Smooth muscle cell (in vitro differentiated cells): ENCODE results near the gene ACSS2. TPM values are rescaled to one million over a fixed set of nuclear protein-coding genes. Genes with fewer than 3 reads are reported as not detected.

Source experiments
- DNase-seq: peaks from one replicate; lab custom pipeline; 2025; ENCODE audit not compliant: unreplicated experiment; lab: John Stamatoyannopoulos, UW
- H2AFZ ChIP-seq: fragments of 200-600 bp; sonication (generic); 2 replicates; pipeline ENCODE4 v1.6.0; 2016; ENCODE audit warnings: antibody characterized with exemption, low read depth, mild to moderate bottlenecking
- H3F3A ChIP-seq: fragments of 200-600 bp; sonication (generic); 2 replicates; pipeline ENCODE4 v1.6.0; 2017; ENCODE audit warnings: antibody characterized with exemption, low read depth
- H3K27ac ChIP-seq: fragments of 200-600 bp; sonication (generic); 2 replicates; pipeline ENCODE4 v1.5.1; 2016; ENCODE audit warnings: low read depth, mild to moderate bottlenecking
- H3K27me3 ChIP-seq: fragments of 200-600 bp; sonication (generic); 2 replicates; pipeline ENCODE4 v1.6.1; 2016; ENCODE audit warnings: low read depth, mild to moderate bottlenecking
- H3K36me3 ChIP-seq: fragments of 200-600 bp; sonication (generic); 2 replicates; pipeline ENCODE4 v1.5.1; 2016; ENCODE audit warnings: low read depth
- H3K4me1 ChIP-seq: fragments of 200-600 bp; sonication (generic); 2 replicates; pipeline ENCODE4 v1.5.1; 2016; ENCODE audit warnings: low read depth
- H3K4me2 ChIP-seq: fragments of 200-600 bp; sonication (generic); 2 replicates; pipeline ENCODE4 v1.6.0; 2016; ENCODE audit warnings: mild to moderate bottlenecking
- H3K4me3 ChIP-seq: fragments of 200-600 bp; sonication (generic); 2 replicates; pipeline ENCODE4 v1.5.1; 2016; ENCODE audit warnings: mild to moderate bottlenecking
- H3K79me2 ChIP-seq: fragments of 200-600 bp; sonication (generic); 2 replicates; pipeline ENCODE4 v1.6.0; 2016; ENCODE audit warnings: low read depth, mild to moderate bottlenecking
- H3K9ac ChIP-seq: fragments of 200-600 bp; sonication (generic); 2 replicates; pipeline ENCODE4 v1.6.0; 2016; ENCODE audit warnings: low read depth
- H3K9me3 ChIP-seq: fragments of 200-600 bp; sonication (generic); replicated peaks from 2 replicates; pipeline ENCODE4 v1.5.1; 2016; ENCODE audit warnings: low read depth
- H4K20me1 ChIP-seq: fragments of 200-600 bp; sonication (generic); 2 replicates; pipeline ENCODE4 v1.6.0; 2016; ENCODE audit warnings: low read depth
- CTCF ChIP-seq: fragments of 200-600 bp; sonication (generic); IDR thresholded peaks from 2 replicates; pipeline ENCODE4 v1.5.1; 2017; ENCODE audit warnings: borderline replicate concordance, mild to moderate bottlenecking, antibody characterized with exemption; ENCODE audit not compliant: insufficient read depth, poor library complexity, severe bottlenecking
- WGBS: methylation state at CpG from one replicate; pipeline ENCODE4 v1.1.7; 2016; ENCODE audit warnings: low lambda C conversion rate; 5-methylcytosine and 5-hydroxymethylcytosine counted together
- polyA plus RNA-seq: library from polyadenylated mRNA; unstranded; fragments of >200 nt; fragmentation: Nextera tagmentation; extraction: Ambion mirVana; gene quantifications from 2 replicates; pipeline ENCODE4 v1.2.1, GENCODE V29; 2016
- total RNA-seq: library from RNA; depleted of rRNA; stranded (reverse); fragments of >200 nt; gene quantifications from 2 replicates; pipeline ENCODE4 v1.2.3, GENCODE V29; 2014

The ACSS2 gene
- total and polyA plus RNA-seq, 2 experiments from 2014 or later = 35.1 to 37.7 TPM

- no peak for DNase-seq
- H3K4me2 ChIP-seq = no peak overlapping the region
- H3K4me1 ChIP-seq = no peaks in the 10 kb centered on the region
- H3K27me3 ChIP-seq = no peaks in the 10 kb centered on the region
- no peak overlapping the region for H3K9ac ChIP-seq
- H3K27ac ChIP-seq = peak overlapping the region; percentile 65
- no peak overlapping the region for H3K4me3 ChIP-seq
- no peaks in the 10 kb centered on the region for H3K9me3 ChIP-seq
- no peaks in the 10 kb centered on the region for H3F3A ChIP-seq
- no peaks in the 10 kb centered on the region for H3K36me3 ChIP-seq
- H4K20me1 ChIP-seq = no peaks in the 10 kb centered on the region
- no peak overlapping the region for H2AFZ ChIP-seq
- TF ChIP-seq CTCF = no peak
- WGBS = 96% methylated on average over 2 of the region's 2 CpGs
- no peaks in the 10 kb centered on the region for H3K79me2 ChIP-seq
These were observed 47.0 kb downstream of the ACSS2 start for GRCh38 chr20:34923414-34923813.

GRCh38 chr20:34925341-34925740 is 48.9 kb downstream of the ACSS2 start:
- H3K79me2 ChIP-seq = no peaks in the 10 kb centered on the region
- H2AFZ ChIP-seq = no peak overlapping the region
- H3K4me1 ChIP-seq = no peaks in the 10 kb centered on the region
- no peak overlapping the region for H3K4me2 ChIP-seq
- WGBS = 97% methylated on average over 3 of the region's 3 CpGs
- no peak overlapping the region for H3K27ac ChIP-seq
- no peaks in the 10 kb centered on the region for H3K27me3 ChIP-seq
- H4K20me1 ChIP-seq = no peaks in the 10 kb centered on the region
- no peak overlapping the region for H3K9ac ChIP-seq
- no peaks in the 10 kb centered on the region for H3K36me3 ChIP-seq
- no peak for DNase-seq
- H3F3A ChIP-seq = no peaks in the 10 kb centered on the region
- TF ChIP-seq CTCF = no peak
- H3K9me3 ChIP-seq = no peaks in the 10 kb centered on the region
- H3K4me3 ChIP-seq = no peak overlapping the region

- H3K4me1 ChIP-seq = no peaks in the 10 kb centered on the region
- H3K9me3 ChIP-seq = no peaks in the 10 kb centered on the region
- DNase-seq = no peak
- H3K27me3 ChIP-seq = no peaks in the 10 kb centered on the region
- 89% methylated on average over 1 of the region's 1 CpG for WGBS
- no peak overlapping the region for H3K4me3 ChIP-seq
- H2AFZ ChIP-seq = no peak overlapping the region
- H3F3A ChIP-seq = no peaks in the 10 kb centered on the region
- no peak overlapping the region for H3K9ac ChIP-seq
- no peak for TF ChIP-seq CTCF
- no peak overlapping the region for H3K4me2 ChIP-seq
- H3K79me2 ChIP-seq = no peaks in the 10 kb centered on the region
- no peak overlapping the region for H3K27ac ChIP-seq
- no peaks in the 10 kb centered on the region for H4K20me1 ChIP-seq
- H3K36me3 ChIP-seq = no peaks in the 10 kb centered on the region
These were observed 49.6 kb downstream of the ACSS2 start for GRCh38 chr20:34925981-34926380.

- Histone ChIP-seq H3K9ac (no peak overlapping the region), H2AFZ (no peak overlapping the region), H3K79me2 (no peaks in the 10 kb centered on the region), H3K4me2 (no peak overlapping the region), H3K36me3 (no peaks in the 10 kb centered on the region), H3K27ac (no peak overlapping the region), H3F3A (no peaks in the 10 kb centered on the region), H3K4me1 (no peaks in the 10 kb centered on the region), H3K27me3 (no peaks in the 10 kb centered on the region), H3K9me3 (no peaks in the 10 kb centered on the region), H4K20me1 (no peaks in the 10 kb centered on the region), H3K4me3 (no peak overlapping the region)
- no peak for DNase-seq
- 94% methylated on average over 1 of the region's 1 CpG for WGBS
- TF ChIP-seq CTCF = no peak
These were observed 50.2 kb downstream of the ACSS2 start for GRCh38 chr20:34926581-34926980.
